DMS153 treated with DMSO at 0.1 percent for 48 hours (cell line): ENCODE results near the gene GLI3.

Source experiments
- DNase-seq: peaks from one replicate; lab custom pipeline; 2025; ENCODE audit not compliant: unreplicated experiment; lab: John Stamatoyannopoulos, UW

The GLI3 gene

GRCh38 chr7:42106562-42106961, 130.4 kb downstream of the GLI3 start:
- DNase-seq = no peak

GRCh38 chr7:42105554-42106358, 131.3 kb downstream of the GLI3 start:
- DNase-seq = no peak

- no peak for DNase-seq
Measured at GRCh38 chr7:42104694-42105093, 132.3 kb downstream of the GLI3 start.

GRCh38 chr7:42104231-42104630, 132.8 kb downstream of the GLI3 start:
- DNase-seq = no peak

- DNase-seq = no peak
Measured at GRCh38 chr7:42103456-42103855, 133.6 kb downstream of the GLI3 start.

- no peak for DNase-seq
Measured at GRCh38 chr7:42103020-42103419, 134.0 kb downstream of the GLI3 start.

- DNase-seq = no peak
Measured at GRCh38 chr7:42102301-42102700, 134.7 kb downstream of the GLI3 start.

GRCh38 chr7:42100156-42100508, 136.9 kb downstream of the GLI3 start:
- no peak for DNase-seq

GRCh38 chr7:42099470-42100155, 137.4 kb downstream of the GLI3 start:
- no peak for DNase-seq

- DNase-seq = no peak
Measured at GRCh38 chr7:42099066-42099465, 137.9 kb downstream of the GLI3 start.

GRCh38 chr7:42097752-42098151, 139.3 kb downstream of the GLI3 start:
- DNase-seq = no peak

GRCh38 chr7:42096681-42097561, 140.1 kb downstream of the GLI3 start:
- DNase-seq = no peak

GRCh38 chr7:42096268-42096667, 140.7 kb downstream of the GLI3 start:
- no peak for DNase-seq

- no peak for DNase-seq
Measured at GRCh38 chr7:42095791-42096190, 141.2 kb downstream of the GLI3 start.

- DNase-seq = no peak
Measured at GRCh38 chr7:42093349-42093905, 143.6 kb downstream of the GLI3 start.

GRCh38 chr7:42091461-42092291, 145.3 kb downstream of the GLI3 start:
- peak; percentile 40 for DNase-seq

GRCh38 chr7:42090806-42091205, 146.2 kb downstream of the GLI3 start:
- no peak for DNase-seq

GRCh38 chr7:42090056-42090455, 147.0 kb downstream of the GLI3 start:
- DNase-seq = no peak

GRCh38 chr7:42087616-42088015, 149.4 kb downstream of the GLI3 start:
- no peak for DNase-seq

- no peak for DNase-seq
Measured at GRCh38 chr7:42085531-42085930, 151.5 kb downstream of the GLI3 start.
